Testis (tissue), 2 donors: ENCODE results near the gene NKAIN2.

Source experiments
- CTCF ChIP-seq, 3 experiments: fragments of 450-650 bp in 2 of 3; fragments of 200-600 bp in 1 of 3; sonication (generic) in 1 of 3; IDR thresholded peaks; one replicate each; pipeline ENCODE4 v1.5.1; 2016 to 2019; ENCODE audit warnings: antibody characterized with exemption in 3 of 3, mild to moderate bottlenecking in 2 of 3, moderate library complexity in 1 of 3
- POLR2A ChIP-seq: fragments of 450-650 bp; IDR thresholded peaks from one replicate; pipeline ENCODE4 v1.6.1; 2017; ENCODE audit warnings: antibody characterized with exemption, mild to moderate bottlenecking, moderate library complexity

GRCh38 chr6:124310139-124310538 is 506.5 kb downstream of the NKAIN2 start:
- TF ChIP-seq POLR2A: no peak
- no peak for TF ChIP-seq CTCF (IDR thresholded peaks at IDR 0.05)
